Urothelium cell line (cell line): ENCODE measurements around the gene RPS6KL1.

Source experiments
- DNase-seq: peaks from one replicate; pipeline ENCODE4 v3.0.0; 2011; ENCODE audit warnings: low spot score, mixed read lengths
- FAIRE-seq: peaks from 2 replicates; lab custom pipeline; 2011; peaks lifted over from hg19 to GRCh38; lab: Jason Lieb, UNC

The RPS6KL1 gene

DNA sequence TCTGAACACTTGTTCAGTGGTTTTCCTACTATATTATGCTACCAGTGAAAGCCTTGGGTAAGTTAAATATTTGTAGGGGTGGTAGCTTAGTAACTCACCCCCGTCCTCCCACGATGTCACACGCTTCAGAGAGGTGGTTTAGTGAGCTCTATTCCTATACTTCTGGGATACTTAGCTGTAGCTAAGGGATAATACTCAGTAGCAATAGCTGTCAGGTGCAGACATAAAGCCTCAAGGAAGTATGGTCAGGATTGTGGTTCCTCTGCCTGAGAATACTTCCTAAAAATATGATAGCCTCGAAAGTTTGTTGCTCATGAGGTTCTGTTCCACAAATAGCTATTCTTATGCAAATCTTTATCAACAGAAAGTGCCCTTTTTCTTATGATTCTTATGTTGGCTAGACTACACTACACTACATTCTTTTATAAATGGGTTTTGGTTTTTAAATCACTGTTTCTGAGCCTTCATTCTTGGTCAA lies 29.4 kb downstream of the RPS6KL1 start:
- no peak for FAIRE-seq
- DNase-seq, result no peak

DNA sequence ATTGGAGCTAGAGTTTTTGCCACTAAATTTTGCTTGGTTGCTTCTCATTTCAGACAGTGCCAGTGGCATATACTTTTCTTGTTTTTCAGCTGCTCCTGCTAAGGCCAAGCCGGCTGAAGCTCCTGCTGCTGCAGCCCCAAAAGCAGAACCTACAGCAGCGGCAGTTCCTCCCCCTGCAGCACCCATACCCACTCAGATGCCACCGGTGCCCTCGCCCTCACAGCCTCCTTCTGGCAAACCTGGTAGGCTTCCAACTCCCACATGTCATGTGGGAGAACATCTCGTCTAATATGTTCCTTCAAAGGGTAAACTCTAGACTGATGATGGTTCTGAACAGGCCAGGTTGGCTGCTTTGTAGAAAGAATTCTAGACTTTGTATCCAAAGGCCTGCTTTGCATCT lies 30.3 kb downstream of the RPS6KL1 start:
- DNase-seq, result no peak
- FAIRE-seq, result no peak

DNA sequence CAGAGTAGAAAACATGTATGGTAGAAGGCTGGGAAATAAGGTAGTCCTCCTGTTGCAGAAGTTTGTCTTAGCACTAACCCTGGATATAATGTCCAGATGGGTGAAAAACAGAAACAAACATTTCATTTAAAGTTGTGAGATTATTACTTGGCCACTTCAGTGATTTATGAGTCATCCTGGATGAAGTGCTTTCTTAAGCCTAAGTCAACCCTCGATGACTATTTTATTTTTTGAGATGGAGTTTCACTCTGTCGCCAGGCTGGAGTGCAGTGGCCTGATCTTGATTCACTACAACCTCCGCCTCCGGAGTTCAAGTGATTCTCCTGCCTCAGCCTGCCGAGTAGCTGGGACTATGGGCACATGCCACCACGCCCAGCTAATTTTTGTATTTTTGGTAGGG lies 31.2 kb downstream of the RPS6KL1 start:
- DNase-seq, result no peak
- no peak for FAIRE-seq

DNA sequence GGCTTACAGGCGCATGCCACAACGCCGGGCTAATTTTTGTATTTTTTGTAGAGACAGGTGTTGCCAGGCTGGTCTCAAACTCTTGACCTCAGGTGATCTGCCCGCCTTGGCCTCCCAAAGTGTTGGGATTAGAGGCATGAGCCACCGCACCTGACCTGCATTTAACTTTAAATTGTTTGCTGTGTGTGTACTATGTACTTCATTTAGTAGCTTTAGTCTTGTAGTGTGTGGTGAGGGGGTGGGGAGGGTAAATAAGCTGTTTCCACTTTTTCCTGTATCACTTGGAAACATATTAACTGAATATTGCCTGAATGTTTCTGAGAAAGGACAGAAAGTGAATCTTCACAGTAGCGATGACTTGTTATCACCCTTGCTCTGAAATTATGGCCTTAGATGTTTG lies 32.8 kb downstream of the RPS6KL1 start:
- FAIRE-seq (no peak), DNase-seq (no peak)

DNA sequence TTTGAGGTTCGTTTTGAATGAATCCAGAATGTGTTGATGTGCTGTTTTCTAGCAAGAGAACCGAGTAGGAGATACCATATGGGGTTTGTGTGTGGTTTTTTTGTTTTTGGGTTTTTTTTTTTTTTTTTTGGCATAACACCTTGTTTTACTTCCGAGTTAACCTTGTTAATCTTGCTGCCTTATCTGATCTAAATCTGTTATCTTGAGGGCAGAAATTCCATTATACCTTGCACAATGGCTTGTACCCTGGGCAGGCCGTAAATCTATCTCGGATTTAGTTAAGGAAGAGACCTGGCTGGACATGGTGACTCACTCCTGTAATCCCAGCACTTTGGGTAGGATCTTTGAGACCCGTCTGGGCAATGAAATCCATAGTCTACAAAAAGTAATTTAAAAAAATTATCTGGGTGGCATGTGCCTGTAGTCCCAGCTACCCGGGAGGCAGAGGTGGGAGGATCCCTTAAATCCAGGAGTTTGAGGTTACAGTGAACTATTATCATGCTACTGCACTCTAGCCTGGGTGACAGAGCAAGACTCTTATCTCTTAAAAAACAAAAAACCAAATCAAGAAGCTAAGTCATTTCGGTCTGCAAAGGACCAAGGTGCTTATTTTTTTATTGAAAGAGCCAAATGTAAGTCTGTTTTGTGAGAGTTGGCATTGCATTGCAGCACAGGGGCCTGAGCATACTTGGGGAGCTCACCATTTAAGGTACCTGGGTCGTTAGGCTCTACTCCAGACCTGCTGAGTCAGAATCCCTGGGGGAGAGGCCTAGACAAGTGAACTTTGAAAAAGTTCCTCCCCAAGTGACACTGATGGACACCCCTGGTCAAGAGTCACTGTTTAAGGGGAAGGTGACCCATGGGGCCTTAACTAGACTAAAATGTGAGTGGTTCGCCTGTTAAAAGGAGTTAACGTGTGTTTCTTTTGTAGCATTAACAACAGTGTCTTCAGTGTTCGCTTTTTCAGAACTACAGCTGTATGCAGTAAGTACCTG lies 34.6 kb downstream of the RPS6KL1 start:
- FAIRE-seq (no peak), DNase-seq (no peak)

DNA sequence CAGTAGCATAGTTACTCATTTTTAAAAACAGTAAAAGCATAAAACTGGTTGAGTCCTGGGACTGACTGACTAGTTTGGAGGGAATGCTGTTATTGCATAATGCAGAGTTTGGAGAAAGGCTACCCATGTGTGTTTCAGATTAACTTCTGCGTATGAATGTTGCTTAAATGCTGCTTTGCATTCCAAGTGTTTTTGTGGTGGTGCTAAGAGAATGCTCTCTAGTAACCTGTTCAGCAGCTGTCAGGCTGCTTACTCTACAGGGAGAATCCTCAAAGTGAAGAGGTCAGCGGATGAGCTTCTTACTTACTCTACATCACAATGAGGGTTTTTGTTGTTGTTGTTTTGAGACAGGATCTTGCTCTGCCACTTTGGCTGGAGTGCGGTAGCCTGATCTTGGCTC lies 37.1 kb downstream of the RPS6KL1 start:
- DNase-seq (no peak), FAIRE-seq (no peak)

DNA sequence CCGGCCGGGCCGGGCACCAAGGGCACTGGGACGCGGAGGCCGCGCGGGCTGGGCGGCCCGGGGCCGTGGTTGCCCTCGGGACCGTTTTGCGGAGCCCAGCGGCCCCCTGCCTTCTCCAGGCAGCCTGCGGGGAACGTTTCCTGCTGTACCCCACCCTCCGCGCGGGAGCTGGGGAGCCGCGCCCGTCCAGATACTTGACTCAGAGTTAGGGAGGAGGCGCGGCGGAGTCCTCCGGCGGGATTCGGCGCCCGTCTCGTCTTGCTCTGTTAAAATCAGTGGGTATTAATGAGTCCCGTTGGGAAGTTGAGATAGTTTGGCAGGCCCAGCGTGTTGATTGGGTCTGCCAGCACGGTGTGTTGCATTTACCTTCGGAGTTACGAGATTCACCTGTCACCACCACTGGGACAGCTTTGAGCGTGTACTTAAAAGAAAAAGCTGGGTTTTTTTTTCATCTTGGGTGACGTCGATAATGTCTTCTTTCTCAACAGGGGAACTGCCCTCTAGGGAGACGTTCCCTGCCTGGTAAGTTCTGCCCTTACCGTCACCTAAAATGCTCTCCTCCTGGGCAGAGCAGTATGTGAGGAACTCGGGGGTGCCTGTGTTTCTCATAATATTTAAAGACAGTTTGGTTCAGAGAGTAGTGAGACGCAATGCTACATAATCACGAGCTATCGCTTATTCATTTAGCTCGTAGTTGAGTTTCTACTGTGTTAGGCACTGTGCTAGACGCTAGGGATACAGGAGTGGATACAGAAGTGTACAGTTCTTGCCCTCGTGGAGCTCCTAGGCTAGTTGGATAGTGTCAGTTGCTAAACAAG lies 40.7 kb downstream of the RPS6KL1 start:
- FAIRE-seq, result no peak
- DNase-seq, result no peak

DNA sequence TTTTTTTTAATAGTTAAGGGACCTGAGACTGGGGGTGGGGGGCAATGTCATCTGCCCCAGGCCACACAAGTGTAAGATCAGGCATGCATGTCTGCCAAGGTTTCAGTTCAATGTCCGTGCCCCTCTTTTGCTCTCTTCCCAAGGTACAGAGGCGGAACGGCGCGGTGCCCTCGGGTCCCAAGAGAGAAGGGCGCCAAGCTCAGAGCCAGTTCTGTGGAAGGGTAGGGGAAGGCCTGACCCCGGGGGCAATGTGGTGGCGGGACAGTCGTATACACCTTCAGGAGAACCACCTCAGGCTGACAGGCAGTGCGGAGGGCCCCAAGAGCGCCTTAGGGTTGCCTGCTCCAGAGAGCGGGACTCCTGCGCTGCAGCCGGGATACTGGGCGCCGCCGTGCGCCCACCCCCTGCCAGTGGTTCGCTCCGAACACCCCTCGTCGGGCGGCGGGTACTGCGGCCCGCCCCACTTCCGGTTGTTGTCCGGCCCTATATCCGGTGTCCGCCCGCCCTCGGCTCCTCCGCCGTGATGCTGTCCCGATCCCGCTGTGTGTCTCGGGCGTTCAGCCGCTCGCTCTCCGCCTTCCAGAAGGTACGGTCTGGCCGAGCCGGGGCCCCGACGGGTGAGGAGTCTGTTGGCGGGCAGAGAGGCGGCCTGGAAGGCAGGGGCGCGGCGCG lies 41.5 kb downstream of the RPS6KL1 start, which contains the start of gene DLST:
Gene DLST (plus strand): TSS at position 486 of the 672 bp plus-strand sequence. CDS start 38 bp downstream, at position 524.
- peak; percentile 85 for FAIRE-seq
- DNase-seq, result peak; percentile 98

DNA sequence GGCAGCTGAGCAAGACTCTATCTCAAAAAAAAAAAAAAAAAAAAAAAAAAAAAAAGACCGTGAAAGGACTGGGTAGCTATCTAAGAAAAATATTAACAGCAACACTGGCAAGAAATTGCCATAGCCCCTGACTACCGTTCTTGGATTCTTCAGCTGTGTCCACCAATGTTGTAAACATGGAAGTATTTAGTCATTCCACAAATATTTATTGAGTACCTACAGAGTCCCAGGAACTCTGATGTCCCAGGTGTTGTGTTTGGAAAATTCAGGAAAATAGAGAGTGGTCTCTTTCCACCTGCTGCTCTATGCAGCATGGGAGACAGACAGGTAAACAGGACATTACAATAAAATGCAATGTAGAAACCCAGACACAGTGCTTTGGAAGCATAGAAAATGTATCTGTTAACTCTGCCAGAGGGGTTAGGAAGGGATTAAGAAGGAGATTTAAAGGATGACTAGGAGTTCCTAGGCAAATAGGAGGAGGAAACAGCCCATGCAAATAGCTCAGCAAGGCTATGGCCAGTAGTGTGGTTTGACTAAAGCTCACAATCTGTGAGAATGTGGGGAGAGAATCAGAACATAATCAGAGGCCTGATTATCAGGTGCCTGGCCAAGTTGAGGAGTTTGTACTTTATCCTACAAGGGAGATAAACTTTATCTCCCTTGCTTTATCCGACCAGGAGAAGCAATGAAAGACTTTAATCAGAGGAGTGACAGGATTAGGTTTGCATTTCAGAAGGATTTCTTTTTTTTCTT lies 43.5 kb downstream of the RPS6KL1 start:
- no peak for FAIRE-seq

DNA sequence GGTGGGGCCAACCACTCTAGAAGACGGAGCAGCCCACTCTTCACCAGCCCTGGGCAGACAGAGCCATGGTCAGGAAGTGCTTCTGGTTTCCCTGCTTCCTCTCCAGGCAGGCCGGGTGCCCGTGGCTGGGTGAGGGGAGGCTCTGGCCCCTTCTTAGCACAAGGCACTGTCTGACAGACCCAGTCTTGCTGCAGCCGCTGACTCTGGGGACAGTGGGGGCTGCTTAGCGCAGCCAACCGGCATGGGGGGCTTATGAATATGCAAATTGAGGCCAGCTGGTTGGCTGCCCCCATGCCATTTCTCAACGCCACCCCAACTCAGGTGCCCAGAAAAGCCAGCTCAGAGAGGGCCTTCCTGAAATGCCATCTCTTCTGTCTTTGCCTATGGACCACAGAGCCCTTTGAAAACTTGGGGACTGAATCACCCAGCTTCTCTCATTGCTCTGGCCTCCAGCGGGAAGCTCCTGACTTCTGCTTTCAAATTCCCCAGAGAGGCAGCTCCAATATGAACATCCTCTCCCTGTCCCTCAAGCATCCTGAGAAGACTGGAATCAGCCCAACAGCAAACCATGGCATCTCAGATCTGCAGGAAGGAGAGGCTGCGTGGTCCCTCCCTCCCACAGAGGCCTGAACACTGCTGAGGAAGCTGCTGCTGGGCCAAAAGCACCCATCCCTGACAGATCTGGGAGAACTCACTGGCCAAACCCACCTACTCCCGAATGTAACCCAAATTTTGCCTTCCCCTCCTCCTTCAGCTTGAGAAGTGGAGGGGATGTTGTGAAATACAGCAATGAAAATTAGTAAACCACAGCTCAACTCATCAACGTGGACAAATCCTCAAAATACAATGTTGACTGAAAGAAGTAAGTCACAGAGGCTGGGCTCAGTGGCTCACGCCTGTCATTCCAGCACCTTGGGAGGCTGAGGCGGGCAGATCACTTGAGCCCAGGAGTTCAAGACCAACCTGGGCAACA lies 46.8 kb downstream of the RPS6KL1 start, which contains the start of gene PROX2:
Gene PROX2 (minus strand): TSS at position 205 of the 973 bp plus-strand sequence. CDS start 12,311 bp downstream, outside the sequence.
- DNase-seq, result no peak
- peak; percentile 30 for FAIRE-seq

More for the DNA sequence above, 43.5 kb downstream of the RPS6KL1 start:
- no peak for DNase-seq

DNA sequence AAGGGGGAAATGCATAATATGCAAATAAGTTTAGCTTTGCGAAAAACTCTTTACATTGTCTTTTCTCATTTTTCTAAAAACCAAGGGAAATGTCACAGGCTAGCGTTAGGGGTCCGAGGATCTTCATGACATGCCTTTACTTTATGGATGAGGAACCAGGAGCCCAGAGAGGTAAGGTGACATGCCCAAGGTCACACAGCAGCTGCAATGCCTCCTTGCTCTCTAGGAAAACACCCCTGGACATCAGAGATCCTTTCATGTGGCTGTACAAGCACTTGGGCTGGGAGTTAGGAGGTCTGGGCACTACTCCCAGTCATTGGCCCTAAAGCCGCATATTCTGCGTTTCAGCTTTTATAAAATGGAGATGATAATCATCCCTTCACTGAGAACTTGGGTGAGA lies 47.9 kb downstream of the RPS6KL1 start:
- DNase-seq, result no peak
- no peak for FAIRE-seq

DNA sequence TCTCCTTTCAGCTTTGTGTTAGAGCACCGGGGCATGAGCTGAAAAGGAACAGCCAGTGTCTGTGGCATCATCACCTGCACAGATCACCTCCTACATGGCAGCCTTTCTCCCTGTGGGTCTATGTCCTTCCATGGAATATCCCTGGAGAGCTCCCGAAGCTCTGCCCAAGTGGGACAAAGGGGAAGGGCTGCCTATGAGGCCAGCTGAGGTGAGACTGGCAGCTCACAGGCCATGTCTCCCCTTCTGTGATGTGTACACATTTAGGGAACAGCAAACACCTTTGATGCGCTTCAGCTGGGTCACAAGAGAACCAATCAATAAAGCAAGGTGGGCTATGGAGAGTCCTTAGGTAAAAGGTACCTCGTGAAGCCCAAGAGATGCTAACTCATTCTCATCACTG lies 51.2 kb downstream of the RPS6KL1 start:
- no peak for DNase-seq
- no peak for FAIRE-seq

DNA sequence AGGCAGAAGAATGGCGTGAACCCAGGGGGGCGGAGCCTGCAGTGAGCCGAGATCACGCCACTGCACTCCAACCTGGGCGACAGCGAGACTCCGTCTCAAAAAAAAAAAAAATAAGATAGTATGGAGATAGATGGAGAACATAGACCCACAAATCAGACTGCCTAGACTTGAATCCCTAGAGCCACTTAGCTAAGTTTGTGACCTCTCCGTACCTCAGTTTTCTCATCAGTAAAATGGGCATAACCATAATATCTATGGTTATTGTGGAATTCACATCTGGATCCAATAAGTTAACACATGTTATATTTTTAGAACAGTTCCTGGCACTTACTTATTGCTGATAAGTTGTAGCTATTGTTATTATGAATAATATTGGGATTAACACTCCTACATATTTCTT lies 54.3 kb downstream of the RPS6KL1 start:
- DNase-seq (no peak), FAIRE-seq (no peak)

DNA sequence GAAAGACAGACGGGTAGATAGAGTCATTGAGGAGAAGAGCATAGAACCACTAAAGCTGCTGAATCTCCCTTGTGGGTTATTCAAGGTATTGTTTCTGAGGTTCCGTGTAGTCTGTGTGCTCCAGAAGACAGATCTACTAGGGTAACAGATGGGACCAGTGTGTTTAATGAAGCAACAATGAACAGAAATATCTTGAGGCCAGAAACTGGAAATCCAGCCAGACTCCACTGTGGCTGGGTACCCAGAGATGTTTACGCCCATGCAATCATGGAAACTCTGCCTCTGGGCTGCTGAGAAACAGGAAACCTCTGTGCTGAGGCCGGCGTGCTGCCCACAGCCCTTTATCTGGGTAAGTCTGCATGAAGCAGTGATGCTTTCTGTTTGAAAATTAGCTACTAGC lies 55.4 kb downstream of the RPS6KL1 start:
- DNase-seq (no peak), FAIRE-seq (no peak)

DNA sequence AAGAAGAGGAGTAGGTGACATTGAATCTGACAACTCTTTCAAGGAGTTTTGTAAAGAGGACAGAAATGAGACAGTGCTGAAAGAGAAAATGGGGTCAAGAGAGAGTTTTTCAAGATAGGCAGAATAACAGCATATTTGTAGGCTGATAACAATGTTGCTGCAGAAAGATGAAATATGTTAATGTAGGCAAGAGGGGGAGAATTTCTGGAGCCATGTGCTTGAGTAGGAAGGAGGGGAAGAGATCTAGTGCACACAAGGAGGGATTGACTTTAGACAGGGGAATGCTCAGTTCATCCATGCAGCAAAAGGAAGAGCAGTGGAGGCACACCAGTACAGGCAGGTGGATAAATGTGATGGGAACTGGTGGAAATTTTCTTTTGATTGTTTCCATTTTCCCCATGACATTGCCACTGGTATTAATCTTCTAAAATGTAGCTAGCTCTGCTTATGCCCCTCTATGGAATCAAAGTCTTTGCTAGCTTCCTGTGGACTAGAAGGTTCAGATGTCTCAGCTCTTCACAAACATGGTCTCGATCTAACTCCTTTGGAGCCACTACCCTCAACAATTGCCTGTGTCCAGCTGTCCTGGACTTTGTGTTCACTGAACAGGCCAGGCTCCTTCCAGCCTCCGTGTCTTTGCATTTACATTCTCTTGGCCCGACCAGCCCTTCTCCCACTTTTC lies 56.2 kb downstream of the RPS6KL1 start:
- peak; percentile 73 for FAIRE-seq
- DNase-seq, result no peak

DNA sequence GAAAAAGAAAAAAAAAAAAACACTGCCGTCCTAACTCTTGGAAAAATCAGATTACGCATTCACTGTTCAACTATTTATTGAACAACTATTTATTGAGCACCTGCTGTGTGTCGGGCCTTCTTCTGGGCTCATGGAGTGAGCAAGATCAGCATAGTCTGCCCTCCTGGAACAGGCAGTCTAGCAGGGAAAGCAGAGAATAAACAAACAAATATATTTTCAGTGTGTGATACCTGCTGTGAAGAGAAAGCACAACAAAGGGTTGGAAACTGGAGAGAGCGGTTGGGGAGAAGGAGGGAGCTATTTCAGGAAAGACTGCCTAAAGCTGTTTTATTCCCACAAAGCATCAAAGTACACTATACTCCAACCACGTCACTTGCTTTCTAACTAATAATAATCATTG lies 57.9 kb downstream of the RPS6KL1 start:
- FAIRE-seq, result no peak
- DNase-seq, result no peak

DNA sequence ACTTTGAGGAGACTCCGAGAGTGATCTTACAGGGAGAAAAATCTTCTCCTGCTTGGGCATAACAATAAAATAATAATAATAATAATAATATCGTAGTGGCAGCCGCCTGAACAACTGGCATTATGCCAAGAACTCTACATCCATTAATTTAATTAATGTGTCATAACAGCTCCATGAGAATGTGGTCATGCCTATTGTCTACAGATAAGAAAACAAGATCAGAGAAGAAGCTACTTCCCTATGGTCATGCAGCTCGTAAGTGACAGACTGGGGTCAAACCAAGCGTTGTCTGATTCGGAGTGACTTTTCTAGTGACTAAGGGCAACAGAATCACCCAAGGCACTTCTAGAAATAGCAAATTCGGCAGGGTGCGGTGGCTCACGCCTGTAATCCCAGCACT lies 58.9 kb downstream of the RPS6KL1 start:
- FAIRE-seq, result no peak

DNA sequence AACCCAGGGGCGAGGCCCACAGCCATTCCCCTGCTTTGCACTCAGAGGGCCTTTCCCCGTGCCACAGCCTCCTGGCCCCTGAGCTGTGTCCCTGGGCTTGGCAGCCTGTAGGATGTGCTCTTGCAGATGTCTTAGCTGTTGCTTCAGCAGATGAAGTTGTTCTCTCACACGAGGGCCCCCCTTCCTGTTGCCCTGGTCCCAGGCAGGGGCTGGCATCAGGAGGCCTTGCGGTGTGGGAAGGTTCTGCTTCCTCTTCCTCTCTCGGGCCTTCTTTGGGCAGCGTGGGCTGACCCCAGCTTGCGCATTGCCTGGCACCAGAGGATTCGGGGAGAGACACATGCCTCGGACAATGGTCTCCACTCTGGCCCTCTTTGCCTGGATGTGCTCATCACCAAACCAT lies 59.8 kb downstream of the RPS6KL1 start:
- no peak for FAIRE-seq
- no peak for DNase-seq

More for the DNA sequence above, 58.9 kb downstream of the RPS6KL1 start:
- no peak for DNase-seq
